ENCODE results near the gene SEMA3A.
A peak's percentile ranks its signal among the peaks of the same experiment; 100 is the strongest.

The SEMA3A gene

GRCh38 chr7:84190016-84190705, 4.4 kb downstream of the SEMA3A start:
- in situ Hi-C loops (cut with HindIII; ENCODE audit: low sequenced_read_pairs), result no loop called here
- no peak overlapping the region for H3K4me3 ChIP-seq (ENCODE audit: low read depth, low read length)
- TF ChIP-seq, protein P1, sequence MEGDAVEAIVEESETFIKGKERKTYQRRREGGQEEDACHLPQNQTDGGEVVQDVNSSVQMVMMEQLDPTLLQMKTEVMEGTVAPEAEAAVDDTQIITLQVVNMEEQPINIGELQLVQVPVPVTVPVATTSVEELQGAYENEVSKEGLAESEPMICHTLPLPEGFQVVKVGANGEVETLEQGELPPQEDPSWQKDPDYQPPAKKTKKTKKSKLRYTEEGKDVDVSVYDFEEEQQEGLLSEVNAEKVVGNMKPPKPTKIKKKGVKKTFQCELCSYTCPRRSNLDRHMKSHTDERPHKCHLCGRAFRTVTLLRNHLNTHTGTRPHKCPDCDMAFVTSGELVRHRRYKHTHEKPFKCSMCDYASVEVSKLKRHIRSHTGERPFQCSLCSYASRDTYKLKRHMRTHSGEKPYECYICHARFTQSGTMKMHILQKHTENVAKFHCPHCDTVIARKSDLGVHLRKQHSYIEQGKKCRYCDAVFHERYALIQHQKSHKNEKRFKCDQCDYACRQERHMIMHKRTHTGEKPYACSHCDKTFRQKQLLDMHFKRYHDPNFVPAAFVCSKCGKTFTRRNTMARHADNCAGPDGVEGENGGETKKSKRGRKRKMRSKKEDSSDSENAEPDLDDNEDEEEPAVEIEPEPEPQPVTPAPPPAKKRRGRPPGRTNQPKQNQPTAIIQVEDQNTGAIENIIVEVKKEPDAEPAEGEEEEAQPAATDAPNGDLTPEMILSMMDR (IDR thresholded peaks at IDR 0.05; ENCODE audit: low read depth, low read length), result no peak
- peak; percentile 26 for DNase-seq (ENCODE audit: low read depth, low spot score)

DNA sequence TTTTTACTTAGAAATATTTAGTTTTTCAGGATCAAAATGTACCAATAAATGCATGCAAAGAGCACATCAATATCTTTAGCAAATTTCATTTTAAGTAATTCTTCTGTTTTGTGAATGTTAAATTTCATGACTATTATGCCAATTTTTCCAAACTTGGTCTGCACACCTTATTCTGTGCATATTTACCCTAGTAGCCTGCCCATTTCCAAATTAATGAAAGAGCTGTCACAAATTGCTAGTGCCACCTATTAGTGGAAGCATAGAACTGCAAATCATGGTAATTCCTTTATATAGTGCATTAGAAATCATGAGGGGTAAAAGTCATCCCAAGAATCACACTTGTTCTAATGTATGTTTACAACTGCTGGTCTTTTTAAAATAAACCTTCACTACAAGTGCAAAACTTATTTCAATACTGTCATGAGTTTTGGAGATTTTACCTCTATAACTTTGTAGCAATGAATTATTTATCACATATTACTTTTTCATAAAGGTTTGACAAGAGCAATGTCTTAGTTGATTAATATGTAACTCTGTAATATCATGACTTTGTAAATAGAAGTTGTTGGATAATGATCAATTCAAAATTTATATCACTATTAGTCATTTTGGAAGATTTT, 5.7 kb downstream of the SEMA3A start:
- in situ Hi-C loops (cut with HindIII; ENCODE audit: low sequenced_read_pairs), result no loop called here

GRCh38 chr7:84187813-84188510, 6.6 kb downstream of the SEMA3A start:
- peak; percentile 56 for DNase-seq (ENCODE audit: low read depth, low spot score)
- in situ Hi-C loops (cut with HindIII; ENCODE audit: low sequenced_read_pairs), result no loop called here
- no peak overlapping the region for H3K4me3 ChIP-seq (ENCODE audit: low read depth, low read length)
- TF ChIP-seq, protein P1 (IDR thresholded peaks at IDR 0.05; ENCODE audit: low read depth, low read length), result no peak

More for the DNA sequence above, 5.7 kb downstream of the SEMA3A start:
- TF ChIP-seq, protein P1 (IDR thresholded peaks at IDR 0.05; ENCODE audit: low read depth, low read length), result peak; percentile 52
- peak; percentile 49 for DNase-seq (ENCODE audit: low read depth, low spot score)
- no peak overlapping the region for H3K4me3 ChIP-seq (ENCODE audit: low read depth, low read length)

GRCh38 chr7:84187087-84187805, 7.3 kb downstream of the SEMA3A start:
- in situ Hi-C loops (cut with HindIII; ENCODE audit: low sequenced_read_pairs), result no loop called here
- no peak overlapping the region for H3K4me3 ChIP-seq (ENCODE audit: low read depth, low read length)
- DNase-seq (ENCODE audit: low read depth, low spot score), result peak; percentile 13
- TF ChIP-seq, protein P1 (IDR thresholded peaks at IDR 0.05; ENCODE audit: low read depth, low read length), result no peak

GRCh38 chr7:84183741-84184140, 10.8 kb downstream of the SEMA3A start:
- TF ChIP-seq, protein P1 (IDR thresholded peaks at IDR 0.05; ENCODE audit: low read depth, low read length), result no peak
- in situ Hi-C loops (cut with HindIII; ENCODE audit: low sequenced_read_pairs), result no loop called here
- no peak for DNase-seq (ENCODE audit: low read depth, low spot score)
- H3K4me3 ChIP-seq (ENCODE audit: low read depth, low read length), result no peak overlapping the region

- H3K4me3 ChIP-seq (ENCODE audit: low read depth, low read length), result no peak overlapping the region
Measured at GRCh38 chr7:84182301-84182700, 12.3 kb downstream of the SEMA3A start.

More at GRCh38 chr7:84182301-84182700, 12.3 kb downstream of the SEMA3A start:
- TF ChIP-seq, protein P1 (IDR thresholded peaks at IDR 0.05; ENCODE audit: low read depth, low read length), result no peak
- in situ Hi-C loops (cut with HindIII; ENCODE audit: low sequenced_read_pairs), result no loop called here
- DNase-seq (ENCODE audit: low read depth, low spot score), result no peak

Measured in astrocyte of the spinal cord (primary cell).